Measurements from ENCODE around the gene EFCAB6.

- TF ChIP-seq PPARA (CRISPR knock-in tag; IDR thresholded peaks at IDR 0.05; ENCODE audit: borderline replicate concordance) (no peak), PATZ1 (CRISPR knock-in tag; IDR thresholded peaks at IDR 0.05; ENCODE audit: borderline replicate concordance) (no peak), CREB5 (CRISPR knock-in tag; IDR thresholded peaks at IDR 0.05; ENCODE audit: low read depth) (no peak), ZNF565 (CRISPR knock-in tag; conservative IDR thresholded peaks at IDR 0.05; ENCODE audit: low read depth) (no peak), ARNTL (CRISPR knock-in tag; IDR thresholded peaks at IDR 0.05; ENCODE audit: borderline replicate concordance, low read depth) (no peak), TOX (CRISPR knock-in tag; IDR thresholded peaks at IDR 0.05; ENCODE audit: borderline replicate concordance) (no peak), ZFP3 (CRISPR knock-in tag; IDR thresholded peaks at IDR 0.05) (no peak), ZFP30 (CRISPR knock-in tag; IDR thresholded peaks at IDR 0.05) (no peak), BACH2 (CRISPR knock-in tag; IDR thresholded peaks at IDR 0.05; ENCODE audit: borderline replicate concordance) (no peak)
Measured at GRCh38 chr22:43711681-43712080, 100.4 kb downstream of the EFCAB6 start.

Data from SK-N-SH treated with all-trans-retinoic acid at 6 μM for 48 hours (cell line).